Type B pancreatic cell (in vitro differentiated cells): ENCODE data around the gene TRAP1. TPM values are rescaled to one million over a fixed set of nuclear protein-coding genes. Genes with fewer than 3 reads are reported as not detected.
A peak's percentile ranks its signal among the peaks of the same experiment; 100 is the strongest.

Experiments
- DNase-seq: peaks from one replicate; pipeline ENCODE4 v3.0.0; 2021; ENCODE audit warnings: mixed read lengths; ENCODE audit not compliant: unreplicated experiment; ENCODE audit errors: extremely low spot score
- H3K27ac Mint-ChIP-seq: 2 replicates; pipeline ENCODE4 v1.8.0; 2021; ENCODE audit warnings: mild to moderate bottlenecking, mixed read lengths
- H3K27me3 Mint-ChIP-seq: 2 replicates; pipeline ENCODE4 v1.8.0; 2021; ENCODE audit warnings: mixed read lengths
- H3K36me3 Mint-ChIP-seq: 2 replicates; pipeline ENCODE4 v1.8.0; 2021; ENCODE audit warnings: mixed read lengths
- H3K4me1 Mint-ChIP-seq: one replicate; pipeline ENCODE4 v1.8.0; 2021; ENCODE audit warnings: mixed read lengths; ENCODE audit not compliant: unreplicated experiment
- H3K4me3 Mint-ChIP-seq: 2 replicates; pipeline ENCODE4 v1.8.0; 2021; ENCODE audit warnings: mild to moderate bottlenecking, mixed read lengths
- H3K9me3 Mint-ChIP-seq: 2 replicates; pipeline ENCODE4 v1.8.0; 2021; ENCODE audit warnings: mixed read lengths
- CTCF ChIP-seq: fragments of 200-600 bp; sonication (generic); conservative IDR thresholded peaks from 2 replicates; pipeline ENCODE4 v1.5.0; 2021; ENCODE audit warnings: antibody characterized with exemption, mild to moderate bottlenecking
- total RNA-seq: library from RNA; stranded (reverse); gene quantifications from 2 replicates; pipeline ENCODE4 v1.2.1, GENCODE V29; 2021; ENCODE audit warnings: low replicate concordance

TRAP1 gene
- total RNA-seq, 1 donor from 2014 or later: 138 TPM

GRCh38 chr16:3646348-3646920, 70.9 kb downstream of the TRAP1 start:
- peak overlapping the region; percentile 54 for H3K4me3 Mint-ChIP-seq
- TF ChIP-seq CTCF: no peak
- H3K36me3 Mint-ChIP-seq: peaks cover 9% of the 10 kb centered on the region
- peaks cover 34% of the 10 kb centered on the region for H3K4me1 Mint-ChIP-seq
- no peaks in the 10 kb centered on the region for H3K27me3 Mint-ChIP-seq
- H3K27ac Mint-ChIP-seq: peak overlapping the region; percentile 89
- DNase-seq: peak; percentile 50
- H3K9me3 Mint-ChIP-seq: no peaks in the 10 kb centered on the region

- peak; percentile 73 for DNase-seq
- Mint-ChIP-seq H3K4me3 (peak overlapping the region; percentile 71), H3K36me3 (peaks cover 9% of the 10 kb centered on the region), H3K9me3 (no peaks in the 10 kb centered on the region), H3K27ac (peak overlapping the region; percentile 89), H3K4me1 (peaks cover 34% of the 10 kb centered on the region), H3K27me3 (no peaks in the 10 kb centered on the region)
- no peak for TF ChIP-seq CTCF
Measured at GRCh38 chr16:3645504-3646347, 71.6 kb downstream of the TRAP1 start.

GRCh38 chr16:3645108-3645503, 72.2 kb downstream of the TRAP1 start:
- Mint-ChIP-seq H3K4me3 (peak overlapping the region; percentile 71), H3K36me3 (peaks cover 9% of the 10 kb centered on the region), H3K27ac (peak overlapping the region; percentile 89), H3K4me1 (peaks cover 39% of the 10 kb centered on the region), H3K9me3 (no peaks in the 10 kb centered on the region), H3K27me3 (no peaks in the 10 kb centered on the region)
- DNase-seq: no peak
- no peak for TF ChIP-seq CTCF

- no peaks in the 10 kb centered on the region for H3K9me3 Mint-ChIP-seq
- DNase-seq: peak; percentile 44
- H3K27ac Mint-ChIP-seq: peak overlapping the region; percentile 83
- H3K36me3 Mint-ChIP-seq: peaks cover 12% of the 10 kb centered on the region
- peak overlapping the region; percentile 67 for H3K4me3 Mint-ChIP-seq
- H3K4me1 Mint-ChIP-seq: peaks cover 36% of the 10 kb centered on the region
- H3K27me3 Mint-ChIP-seq: no peaks in the 10 kb centered on the region
- TF ChIP-seq CTCF: no peak
Measured at GRCh38 chr16:3643095-3643730, 74.1 kb downstream of the TRAP1 start.

- no peak for TF ChIP-seq CTCF
Measured at GRCh38 chr16:3642397-3643094, 74.8 kb downstream of the TRAP1 start.

More at GRCh38 chr16:3642397-3643094, 74.8 kb downstream of the TRAP1 start:
- Mint-ChIP-seq H3K4me3 (peak overlapping the region; percentile 67), H3K4me1 (peaks cover 40% of the 10 kb centered on the region), H3K36me3 (peaks cover 12% of the 10 kb centered on the region), H3K27me3 (no peaks in the 10 kb centered on the region), H3K27ac (peak overlapping the region; percentile 83), H3K9me3 (no peaks in the 10 kb centered on the region)
- peak; percentile 67 for DNase-seq
